Measurements from ENCODE around the gene MPPED1. TPM values are rescaled to one million over a fixed set of nuclear protein-coding genes. Genes with fewer than 3 reads are reported as not detected.

The MPPED1 gene
- total and polyA plus RNA-seq, 2 of the 13 experiments (the other 11 are each of a cell fraction or from before 2014, with no cell fraction given), result 0.77 TPM; not detected in 1

DNA sequence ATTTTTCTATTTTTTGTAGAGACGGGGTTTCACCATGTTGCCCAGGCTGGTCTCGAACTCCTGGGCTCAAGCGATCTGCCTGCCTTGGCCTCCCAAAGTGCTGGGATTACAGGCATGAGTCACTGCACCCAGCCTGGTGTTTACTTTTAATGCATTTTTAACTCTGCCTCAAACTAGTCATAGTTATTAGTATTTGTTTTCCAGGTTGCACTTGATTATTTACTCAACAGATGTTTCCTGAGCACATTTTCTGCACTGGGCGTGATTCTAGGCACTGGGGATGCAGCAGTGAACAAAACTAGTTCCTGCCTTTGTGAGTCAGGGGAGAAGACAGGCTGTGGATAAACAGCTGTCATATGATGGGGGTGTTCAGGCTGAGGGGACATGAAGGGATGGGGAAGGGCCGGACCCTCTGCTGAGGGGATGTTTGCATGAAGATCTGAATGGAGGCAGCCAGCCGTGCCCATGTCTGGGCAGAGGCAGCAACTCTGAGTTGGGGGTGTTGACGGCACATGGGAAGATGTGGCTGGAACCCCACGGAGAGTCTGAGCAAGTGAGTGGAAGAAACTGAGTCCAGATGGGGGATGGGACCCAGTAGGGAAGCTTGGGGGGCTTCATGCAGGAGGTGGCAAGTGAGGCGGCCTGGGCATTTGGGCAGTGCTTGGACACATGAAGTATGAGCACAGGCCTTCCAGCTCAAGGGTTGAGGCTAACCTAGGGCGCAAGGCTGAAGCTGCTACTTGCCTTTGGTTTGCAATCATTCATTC lies 34.4 kb downstream of the MPPED1 start:
- WGBS (ENCODE audit: low lambda C conversion rate), result 37% methylated on average over 8 of the region's 10 CpGs
- POLR2A ChIA-PET, result no interaction called here
- FAIRE-seq (no peak), DNase-seq (ENCODE audit: low spot score) (no peak), ATAC-seq (no peak; the same call in 2 of the 3 replicates)
- Histone ChIP-seq H3K4me2 (ENCODE audit: low read depth, low read length) (no peak overlapping the region), H3K4me1 (ENCODE audit: insufficient read depth, low read length) (no peaks in the 10 kb centered on the region), H3K9me3 (ENCODE audit: low read length) (no peaks in the 10 kb centered on the region), H3K9ac (ENCODE audit: insufficient read depth, low read depth, low read length) (no peak overlapping the region), H2AFZ (ENCODE audit: low read length) (no peak overlapping the region), H3K27me3 (ENCODE audit: control insufficient read depth in 1 of 2, insufficient read depth in 2 of 2, low read length in 2 of 2) (peaks cover 0 to under 1% of the 10 kb centered on the region in 2 experiments; a peak in 2 of 5 replicates), H3K79me2 (ENCODE audit: insufficient read depth, low read length) (no peaks in the 10 kb centered on the region), H4K20me1 (ENCODE audit: insufficient read depth, low read length) (no peaks in the 10 kb centered on the region), H3K36me3 (replicated peaks in 1 of 2; ENCODE audit: control insufficient read depth in 1 of 2, insufficient read depth in 2 of 2, low read length in 2 of 2) (no peaks in the 10 kb centered on the region), H3K4me3 (replicated peaks in 1 of 3; ENCODE audit: insufficient read depth in 1 of 3, low read depth in 2 of 3, low read length in 3 of 3) (no peak overlapping the region), H3K27ac (ENCODE audit: extremely low read length, insufficient read depth, low read length) (no peak overlapping the region)
- TF ChIP-seq RORA (CRISPR knock-in tag; IDR thresholded peaks at IDR 0.05), result no peak
- no peak for TF ChIP-seq FOXP1 (IDR thresholded peaks at IDR 0.05)
- TF ChIP-seq FOXP1 (CRISPR knock-in tag; IDR thresholded peaks at IDR 0.05), result peak; percentile 60; the same call in 1 of the 2 replicates
- no peak for TF ChIP-seq TIGD3 (CRISPR knock-in tag; IDR thresholded peaks at IDR 0.05; ENCODE audit: borderline replicate concordance)
- no peak for TF ChIP-seq MED8 (CRISPR knock-in tag; IDR thresholded peaks at IDR 0.05; ENCODE audit: insufficient replicate concordance)
- TF ChIP-seq HOXA9 (CRISPR knock-in tag; IDR thresholded peaks at IDR 0.05; ENCODE audit: borderline replicate concordance), result no peak
- TF ChIP-seq, protein P1, sequence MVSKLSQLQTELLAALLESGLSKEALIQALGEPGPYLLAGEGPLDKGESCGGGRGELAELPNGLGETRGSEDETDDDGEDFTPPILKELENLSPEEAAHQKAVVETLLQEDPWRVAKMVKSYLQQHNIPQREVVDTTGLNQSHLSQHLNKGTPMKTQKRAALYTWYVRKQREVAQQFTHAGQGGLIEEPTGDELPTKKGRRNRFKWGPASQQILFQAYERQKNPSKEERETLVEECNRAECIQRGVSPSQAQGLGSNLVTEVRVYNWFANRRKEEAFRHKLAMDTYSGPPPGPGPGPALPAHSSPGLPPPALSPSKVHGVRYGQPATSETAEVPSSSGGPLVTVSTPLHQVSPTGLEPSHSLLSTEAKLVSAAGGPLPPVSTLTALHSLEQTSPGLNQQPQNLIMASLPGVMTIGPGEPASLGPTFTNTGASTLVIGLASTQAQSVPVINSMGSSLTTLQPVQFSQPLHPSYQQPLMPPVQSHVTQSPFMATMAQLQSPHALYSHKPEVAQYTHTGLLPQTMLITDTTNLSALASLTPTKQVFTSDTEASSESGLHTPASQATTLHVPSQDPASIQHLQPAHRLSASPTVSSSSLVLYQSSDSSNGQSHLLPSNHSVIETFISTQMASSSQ (IDR thresholded peaks at IDR 0.05; ENCODE audit: low read depth), result no peak
- TF ChIP-seq, protein P1 (CRISPR knock-in tag; IDR thresholded peaks at IDR 0.05; ENCODE audit: borderline replicate concordance), result no peak
- peak; percentile 77 for TF ChIP-seq FOSL2 (CRISPR knock-in tag; IDR thresholded peaks at IDR 0.05)
- TF ChIP-seq, protein P2, sequence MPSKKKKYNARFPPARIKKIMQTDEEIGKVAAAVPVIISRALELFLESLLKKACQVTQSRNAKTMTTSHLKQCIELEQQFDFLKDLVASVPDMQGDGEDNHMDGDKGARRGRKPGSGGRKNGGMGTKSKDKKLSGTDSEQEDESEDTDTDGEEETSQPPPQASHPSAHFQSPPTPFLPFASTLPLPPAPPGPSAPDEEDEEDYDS (CRISPR knock-in tag; IDR thresholded peaks at IDR 0.05), result no peak
- CTCF ChIA-PET (ENCODE audit: low intra/inter-chr PET ratio, low total read pairs), result no interaction called here
- intact Hi-C loops (cut with micrococcal nuclease; ENCODE audit: unreplicated experiment), result no loop called here
- in situ Hi-C loops (cut with HindIII; ENCODE audit: extremely low pct_ligation_motif_present, low pct_unique_long_range_greater_than_20kb), result no loop called here
- BruUV-seq (replicated peaks), result no TSS peak
